ENCODE measurements around the gene FGB. TPM values are rescaled to one million over a fixed set of nuclear protein-coding genes. Genes with fewer than 3 reads are reported as not detected.
"Not testable (repeated sequence)": the region's sequence is repeated elsewhere in the genome, so short reads cannot be mapped to it uniquely, and the experiment has no call there.

FGB gene
- total and polyA plus RNA-seq, 8 donors, result 0.31 to 22.8 (median 6.2) TPM; not detected in 5

GRCh38 chr4:154595807-154596206 is 33.0 kb downstream of the FGB start:
- Histone ChIP-seq H3K4me1 (no peaks in the 10 kb centered on the region), H3K4me3 (no peak overlapping the region), H3K27ac (no peak overlapping the region), H3K27me3 (no peaks in the 10 kb centered on the region), H3K36me3 (no peaks in the 10 kb centered on the region), H3K9me3 (no peaks in the 10 kb centered on the region)
- TF ChIP-seq CTCF (IDR thresholded peaks at IDR 0.05), result no peak
- TF ChIP-seq POLR2A (IDR thresholded peaks at IDR 0.05), result no peak
- TF ChIP-seq EP300 (IDR thresholded peaks at IDR 0.05), result no peak
- no peak for TF ChIP-seq POLR2AphosphoS5 (IDR thresholded peaks at IDR 0.05)
- intact Hi-C loops (cut with DNase I; ENCODE audit: low total_unique reads), result no loop called here
- DNase-seq, result peak in 1 of 2 donors; percentile 26

GRCh38 chr4:154597281-154597680 is 34.5 kb downstream of the FGB start:
- H3K4me1 ChIP-seq; H3K36me3 ChIP-seq; H3K27me3 ChIP-seq; H3K27ac ChIP-seq; H3K4me3 ChIP-seq; intact Hi-C loops (cut with DNase I; ENCODE audit: low total_unique reads); H3K9me3 ChIP-seq; DNase-seq: not testable (repeated sequence)
- WGBS, 5 donors, result 84 to 93% (median 90%) methylated on average over 11 of the region's 11 CpGs

GRCh38 chr4:154597798-154598774 is 35.3 kb downstream of the FGB start:
- no peak overlapping the region for H3K4me3 ChIP-seq
- H3K36me3 ChIP-seq, result no peaks in the 10 kb centered on the region
- intact Hi-C loops (cut with DNase I; ENCODE audit: low total_unique reads), result no loop called here
- H3K27ac ChIP-seq, result no peak overlapping the region
- no peak for DNase-seq
- WGBS, 5 donors, result 67 to 75% (median 73%) methylated on average over 7 of the region's 7 CpGs
- no peaks in the 10 kb centered on the region for H3K9me3 ChIP-seq
- no peaks in the 10 kb centered on the region for H3K27me3 ChIP-seq
- no peak for TF ChIP-seq POLR2A (IDR thresholded peaks at IDR 0.05)
- no peak for TF ChIP-seq EP300 (IDR thresholded peaks at IDR 0.05)
- no peak for TF ChIP-seq CTCF (IDR thresholded peaks at IDR 0.05)
- no peak for TF ChIP-seq POLR2AphosphoS5 (IDR thresholded peaks at IDR 0.05)
- H3K4me1 ChIP-seq, result no peaks in the 10 kb centered on the region

GRCh38 chr4:154602404-154603020 is 39.7 kb downstream of the FGB start:
- H3K27ac ChIP-seq, result no peak overlapping the region
- no peaks in the 10 kb centered on the region for H3K36me3 ChIP-seq
- WGBS, 5 donors, result 69 to 78% (median 71%) methylated on average over 1 of the region's 1 CpG
- no peaks in the 10 kb centered on the region for H3K9me3 ChIP-seq
- DNase-seq, result no peak
- intact Hi-C loops (cut with DNase I; ENCODE audit: low total_unique reads), result no loop called here
- H3K4me1 ChIP-seq, result no peaks in the 10 kb centered on the region
- H3K27me3 ChIP-seq, result no peaks in the 10 kb centered on the region
- H3K4me3 ChIP-seq, result no peak overlapping the region
- TF ChIP-seq CTCF (IDR thresholded peaks at IDR 0.05) (no peak), POLR2AphosphoS5 (IDR thresholded peaks at IDR 0.05) (no peak), EP300 (IDR thresholded peaks at IDR 0.05) (no peak), POLR2A (IDR thresholded peaks at IDR 0.05) (no peak)

All from stomach (tissue), 9 donors.